Regular cardiac myocyte (primary cell): ENCODE results near the gene M6PR. TPM values are rescaled to one million over a fixed set of nuclear protein-coding genes. Genes with fewer than 3 reads are reported as not detected.

Experiments
- total RNA-seq: library from RNA; depleted of rRNA; stranded (reverse); fragments of >200 nt; gene quantifications from 2 replicates; pipeline ENCODE4 v1.2.3, GENCODE V29; 2014

The M6PR gene
- total RNA-seq = 207 and 229 TPM in 2 replicates

DNA sequence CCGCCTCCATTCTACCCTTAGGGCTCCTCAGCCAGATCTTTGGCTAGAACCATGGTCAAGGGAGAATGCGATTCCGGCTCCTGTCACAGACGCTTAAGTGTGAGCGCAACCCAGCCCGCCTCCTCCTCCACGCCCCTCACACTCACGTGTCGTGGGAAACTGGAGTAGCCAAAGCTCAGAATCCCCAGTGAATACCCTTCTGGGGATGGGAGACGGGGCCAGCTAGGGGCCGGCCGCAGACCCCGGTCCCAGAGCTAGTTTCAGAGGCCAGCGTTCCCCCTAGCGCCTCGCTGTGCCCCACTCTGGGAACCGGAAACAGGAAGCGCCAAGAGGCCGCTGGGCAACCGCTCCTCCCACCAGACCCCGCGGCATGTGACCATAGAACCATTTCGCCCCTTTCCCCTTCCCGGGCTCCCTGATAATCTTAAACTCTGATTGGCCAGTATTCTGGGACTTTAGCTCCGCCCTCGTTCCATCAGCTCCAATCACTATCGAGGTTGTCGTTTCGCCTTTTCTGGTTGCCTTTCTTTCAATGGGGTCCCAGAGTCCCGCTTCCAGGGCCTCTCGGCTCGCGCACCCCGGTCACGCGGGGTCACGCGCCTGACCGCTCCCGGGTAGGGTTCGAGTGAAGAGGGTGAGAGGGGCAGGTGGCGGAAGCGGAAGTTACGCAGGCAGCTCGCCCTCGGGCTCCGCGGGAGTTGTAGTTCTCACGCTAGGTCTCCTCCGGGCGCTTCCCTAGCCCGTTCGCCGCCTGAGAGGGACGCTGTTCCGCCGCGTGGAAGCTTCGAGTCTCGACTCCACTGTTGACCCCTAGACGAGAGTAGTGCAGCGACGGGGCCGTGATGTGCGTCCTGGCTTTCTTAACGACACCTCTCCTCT is at the start of gene M6PR:
Gene M6PR (minus strand): TSS at position 304 of the 879 bp plus-strand sequence. CDS start 3,241 bp downstream, outside the sequence.

GRCh38 chr12:8989413-8989812 is 40.0 kb upstream of the M6PR start, which contains the start of gene KLRG1:
Gene KLRG1 (plus strand): TSS chr12:8989546. CDS start chr12:8989636, 90 bp downstream.

DNA sequence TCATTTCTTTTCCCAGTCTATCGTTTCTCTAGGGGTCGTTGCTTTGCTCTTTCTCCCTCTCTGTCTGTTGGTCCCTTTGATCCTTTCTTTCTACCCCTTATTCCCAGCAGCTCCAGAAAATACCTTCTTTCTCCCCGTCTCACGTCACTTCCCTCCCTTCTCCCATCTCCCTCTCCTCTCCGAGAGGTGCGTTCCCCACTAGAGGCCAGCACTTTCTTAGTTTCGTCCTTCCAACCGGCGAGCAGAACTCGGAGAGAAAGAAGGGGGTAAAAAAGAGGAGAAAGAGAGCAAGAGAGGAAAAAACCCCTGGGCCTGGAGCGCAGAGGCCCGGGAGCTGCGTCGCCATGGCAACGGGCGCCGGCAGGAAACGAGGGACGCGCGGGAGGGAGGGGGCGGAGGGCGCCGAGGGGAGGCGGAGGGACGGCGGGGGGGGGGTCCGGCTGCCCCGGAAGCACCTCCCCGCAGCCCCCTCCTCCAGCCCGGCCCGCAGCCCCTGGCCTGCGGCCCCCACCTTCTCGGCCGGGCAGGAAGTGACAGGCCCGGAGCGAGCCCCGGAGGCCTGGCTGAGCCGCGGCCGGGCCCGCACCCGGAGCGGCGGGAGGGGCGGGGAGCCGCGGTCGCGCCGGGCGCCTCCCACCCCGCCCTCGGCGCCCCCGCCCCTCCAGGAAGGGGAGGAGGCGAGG is 35.3 kb downstream of the M6PR start, which contains the start of gene PHC1:
Gene PHC1 (plus strand): TSS at position 477 of the 683 bp plus-strand sequence. CDS start 3,169 bp downstream, outside the sequence.

Other genes starting within 250 kb of the M6PR start
- gene A2ML1, start 127.0 kb downstream of the M6PR start, total RNA-seq = under 0.01 TPM in 1 of 2 replicates, not detected in the other
- gene PHC1, start 35.1 kb downstream of the M6PR start, total RNA-seq = 7.7 and 8.2 TPM in 2 replicates
- gene KLRG1, start 39.9 kb upstream of the M6PR start, total RNA-seq = 0.38 and 0.85 TPM in 2 replicates
- gene A2M, start 166.3 kb upstream of the M6PR start, total RNA-seq = 3.3 and 11.8 TPM in 2 replicates